ENCODE data around the gene PIK3R1.

PIK3R1 gene

GRCh38 chr5:68299105-68299504, 83.5 kb downstream of the PIK3R1 start:
- no peak for DNase-seq (ENCODE audit: low spot score)

GRCh38 chr5:68299575-68299974, 84.0 kb downstream of the PIK3R1 start:
- no peak for DNase-seq (ENCODE audit: low spot score)

DNA sequence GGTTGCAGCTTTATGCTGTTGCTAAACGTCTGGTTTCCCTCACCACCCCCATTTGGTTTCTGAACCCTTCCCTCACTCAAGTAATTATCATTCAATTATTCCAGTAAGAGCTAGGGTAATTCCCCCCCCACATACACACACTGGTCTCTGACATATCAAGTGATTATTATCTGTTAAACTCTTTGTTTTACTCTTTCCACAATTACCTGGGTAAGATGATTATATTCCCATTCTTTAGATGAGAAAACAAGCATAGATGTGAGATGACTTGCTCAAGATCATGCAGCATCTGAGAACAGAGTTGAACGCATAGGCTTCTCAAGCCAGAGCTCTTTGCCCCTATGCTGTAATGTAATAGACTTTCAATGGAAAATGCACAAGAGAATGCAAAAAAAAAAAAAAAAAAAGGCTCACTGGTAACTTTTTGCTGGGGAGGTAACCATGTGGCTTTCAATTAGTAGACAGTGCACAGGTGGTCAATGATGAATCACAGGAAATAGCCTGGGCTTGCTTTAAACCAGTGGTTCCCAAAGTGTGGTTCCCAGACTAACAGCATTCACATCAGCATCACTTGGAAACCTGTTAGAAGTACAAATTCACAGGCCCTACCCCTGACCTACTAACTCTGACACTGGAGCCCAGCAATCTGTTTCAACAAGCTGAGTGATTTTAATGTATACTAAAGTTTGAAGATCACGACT, 87.6 kb downstream of the PIK3R1 start:
- DNase-seq (ENCODE audit: low spot score), result no peak

DNA sequence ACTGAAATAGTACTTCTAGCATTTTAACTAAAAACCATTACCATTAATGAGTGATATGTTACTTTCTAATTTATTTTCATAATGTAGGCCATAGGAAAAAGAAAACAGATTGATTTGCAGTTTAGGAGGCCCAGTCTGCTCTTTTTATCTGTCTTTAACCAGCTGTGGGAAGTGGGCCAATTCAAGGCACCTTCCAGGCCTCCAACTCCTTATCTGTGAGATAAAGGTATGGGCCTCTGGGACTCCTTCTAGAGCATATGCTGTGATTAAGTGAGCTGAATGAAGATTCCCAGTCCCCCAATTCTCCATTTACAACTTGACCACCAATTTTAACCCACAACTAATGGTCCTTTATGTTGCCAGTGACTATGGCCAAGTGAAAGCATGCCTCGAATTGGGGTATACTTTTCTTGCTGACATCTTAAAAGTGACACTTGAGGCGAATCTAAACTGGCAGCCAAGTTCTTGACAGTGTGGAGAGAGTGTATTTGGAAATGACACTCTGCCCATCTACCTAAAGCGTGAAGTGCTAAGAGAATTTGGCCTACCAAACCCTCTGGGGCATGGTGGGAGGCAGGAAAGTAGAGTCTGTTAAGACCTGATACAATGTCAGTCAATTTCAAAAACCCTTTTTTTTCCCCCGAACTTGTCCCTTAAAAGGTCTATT, 88.3 kb downstream of the PIK3R1 start:
- no peak for DNase-seq (ENCODE audit: low spot score)

DNA sequence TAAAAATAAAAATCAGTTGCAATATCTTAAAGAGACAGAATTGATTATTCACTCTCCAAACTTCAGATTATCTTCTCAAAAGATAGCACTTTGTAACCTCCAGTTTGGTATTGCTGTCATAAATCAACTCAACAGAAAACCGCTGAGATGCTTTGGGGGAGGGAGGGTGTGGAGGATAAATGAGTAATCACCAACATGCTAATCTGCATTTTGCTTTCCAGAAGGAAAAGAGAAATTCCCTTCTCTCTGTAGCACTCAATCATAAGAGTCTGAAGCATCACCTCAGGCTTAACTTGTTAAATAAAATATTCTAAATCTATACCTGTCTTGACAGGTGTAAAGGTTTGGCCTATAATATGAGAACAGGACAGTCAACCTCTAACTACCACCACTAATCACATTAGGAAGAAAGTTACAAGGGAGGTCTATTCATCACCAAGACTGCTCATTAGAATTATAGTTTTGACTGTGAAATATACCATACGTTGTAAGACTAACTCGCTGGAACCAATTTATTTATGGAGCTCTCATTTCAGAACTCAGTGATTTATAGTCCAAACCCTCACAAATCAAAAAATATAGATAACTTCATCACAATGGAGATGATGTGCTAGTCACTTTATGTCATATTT, 89.0 kb downstream of the PIK3R1 start:
- DNase-seq (ENCODE audit: low spot score), result no peak

- DNase-seq (ENCODE audit: low spot score), result no peak
Observed at GRCh38 chr5:68305223-68305870, 89.8 kb downstream of the PIK3R1 start.

DNA sequence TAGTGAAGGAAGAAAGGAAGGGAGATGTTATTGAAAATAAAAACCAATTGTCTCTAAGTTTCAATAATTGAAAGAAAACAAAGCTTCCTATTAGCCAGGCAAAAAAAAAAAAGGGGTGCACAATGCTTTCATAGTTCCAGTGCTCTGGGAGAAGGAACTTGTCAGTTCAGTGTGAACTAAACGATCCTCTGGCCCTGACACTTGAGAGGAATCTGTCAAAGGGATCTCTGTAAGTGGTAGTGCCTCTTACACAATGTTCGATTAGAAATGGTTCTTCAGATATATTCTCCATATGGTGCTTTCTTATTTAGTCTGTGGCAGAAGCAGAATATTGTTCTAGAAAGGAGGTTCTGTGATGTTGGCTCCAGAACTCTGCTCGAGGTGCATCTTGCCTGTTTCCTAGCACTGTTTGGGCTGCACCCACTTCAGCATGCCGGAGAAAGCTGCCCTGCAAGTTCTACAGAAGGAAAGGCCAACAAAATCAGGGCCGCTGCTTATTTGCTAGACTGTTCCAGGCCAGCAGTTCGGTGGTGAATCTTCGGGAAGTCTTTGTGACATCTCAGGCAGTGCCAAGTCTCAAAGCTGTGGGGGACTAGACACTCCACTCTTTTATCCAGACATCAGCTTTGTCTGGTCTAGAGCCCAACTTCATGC, 90.9 kb downstream of the PIK3R1 start:
- no peak for DNase-seq (ENCODE audit: low spot score)

GRCh38 chr5:68313336-68313735, 97.8 kb downstream of the PIK3R1 start:
- DNase-seq (ENCODE audit: low spot score), result no peak

GRCh38 chr5:68314465-68314864, 98.9 kb downstream of the PIK3R1 start:
- DNase-seq (ENCODE audit: low spot score), result no peak

- DNase-seq (ENCODE audit: low spot score), result no peak
Observed at GRCh38 chr5:68315679-68316271, 100.2 kb downstream of the PIK3R1 start.

GRCh38 chr5:68316469-68316868, 100.9 kb downstream of the PIK3R1 start:
- DNase-seq (ENCODE audit: low spot score), result no peak

DNA sequence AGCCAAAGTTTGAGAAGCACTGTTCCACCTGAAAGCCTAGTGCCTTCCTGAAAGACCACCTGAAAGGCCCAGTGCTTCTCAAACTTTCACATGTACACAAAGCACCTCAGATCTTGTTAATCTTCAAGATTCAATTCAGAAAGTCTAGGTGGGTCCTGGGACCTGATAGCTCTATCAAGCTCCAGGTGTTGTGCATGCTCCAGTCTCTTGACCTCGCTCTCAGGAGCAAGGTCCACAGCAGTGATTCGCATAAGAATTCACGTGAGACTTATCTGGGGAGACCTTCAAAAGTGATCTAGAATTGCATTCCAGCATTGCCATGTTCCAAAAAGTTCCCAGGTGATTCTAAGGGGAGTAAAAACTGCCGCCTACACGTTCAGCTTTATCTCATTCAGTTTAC, 102.1 kb downstream of the PIK3R1 start:
- DNase-seq (ENCODE audit: low spot score), result no peak

DNA sequence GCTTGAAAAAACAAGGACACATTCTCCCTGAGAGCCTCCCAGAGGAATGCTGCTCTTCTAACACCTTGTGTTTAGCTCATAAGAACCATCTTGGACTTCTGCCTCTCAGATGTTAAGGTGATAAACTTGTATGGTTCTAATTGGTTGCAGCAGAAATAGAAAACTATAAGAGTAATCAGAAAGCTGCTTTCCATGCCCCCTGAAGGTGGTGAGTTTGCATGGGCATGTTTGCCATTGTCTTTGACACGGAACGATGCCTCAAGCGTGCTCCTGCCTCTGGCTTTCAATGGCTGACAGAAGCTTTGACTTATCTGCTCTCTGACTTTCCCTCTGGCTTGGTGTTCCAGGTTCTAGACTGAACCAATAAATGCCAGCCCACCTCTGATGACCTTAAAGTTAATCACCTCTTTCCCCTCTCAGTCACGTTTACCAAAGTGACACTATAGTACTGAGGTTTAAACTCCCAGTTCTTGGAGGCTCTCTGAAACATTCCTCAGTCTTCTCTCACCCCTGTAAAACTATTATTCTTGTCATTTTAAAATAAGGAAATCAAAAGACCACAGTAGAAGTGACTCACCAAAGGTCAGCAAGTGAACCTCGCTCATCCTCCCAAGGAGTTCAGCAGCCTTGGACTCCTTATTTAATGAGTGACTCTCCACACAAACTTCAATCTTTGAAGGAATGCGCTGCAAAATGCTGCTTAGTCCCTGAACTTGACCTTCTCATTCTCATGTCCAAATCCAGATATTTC, 103.6 kb downstream of the PIK3R1 start:
- peak; percentile 49 for DNase-seq (ENCODE audit: low spot score)

GRCh38 chr5:68319706-68320412, 104.3 kb downstream of the PIK3R1 start:
- peak; percentile 68 for DNase-seq (ENCODE audit: low spot score)

GRCh38 chr5:68320413-68320986, 104.9 kb downstream of the PIK3R1 start:
- no peak for DNase-seq (ENCODE audit: low spot score)

DNA sequence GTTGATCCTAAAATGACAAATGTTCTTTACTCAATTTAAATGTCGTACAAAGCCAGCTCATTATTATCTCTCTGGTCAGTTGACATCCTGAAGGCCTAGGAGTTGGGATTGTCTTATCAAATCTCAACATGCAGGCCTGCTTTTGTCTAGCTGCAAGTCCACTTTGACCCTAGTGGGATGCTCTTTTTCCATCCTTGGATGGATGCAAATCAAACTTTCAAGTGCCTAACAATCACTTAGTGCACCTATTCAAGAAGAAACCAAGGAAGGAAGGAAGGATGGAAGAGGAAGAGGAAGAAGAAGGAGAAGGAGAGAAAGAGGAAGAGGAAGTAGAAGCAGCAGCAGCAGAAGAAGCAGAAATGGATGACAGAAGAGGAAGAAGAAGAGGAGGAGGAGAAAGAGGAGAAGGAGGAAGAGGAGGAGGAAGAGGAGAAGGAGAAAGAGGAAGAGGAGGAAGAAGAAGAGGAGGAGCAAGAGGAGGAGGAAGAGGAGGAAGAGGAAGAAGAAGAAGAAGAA, 109.6 kb downstream of the PIK3R1 start:
- no peak for DNase-seq (ENCODE audit: low spot score)

DNA sequence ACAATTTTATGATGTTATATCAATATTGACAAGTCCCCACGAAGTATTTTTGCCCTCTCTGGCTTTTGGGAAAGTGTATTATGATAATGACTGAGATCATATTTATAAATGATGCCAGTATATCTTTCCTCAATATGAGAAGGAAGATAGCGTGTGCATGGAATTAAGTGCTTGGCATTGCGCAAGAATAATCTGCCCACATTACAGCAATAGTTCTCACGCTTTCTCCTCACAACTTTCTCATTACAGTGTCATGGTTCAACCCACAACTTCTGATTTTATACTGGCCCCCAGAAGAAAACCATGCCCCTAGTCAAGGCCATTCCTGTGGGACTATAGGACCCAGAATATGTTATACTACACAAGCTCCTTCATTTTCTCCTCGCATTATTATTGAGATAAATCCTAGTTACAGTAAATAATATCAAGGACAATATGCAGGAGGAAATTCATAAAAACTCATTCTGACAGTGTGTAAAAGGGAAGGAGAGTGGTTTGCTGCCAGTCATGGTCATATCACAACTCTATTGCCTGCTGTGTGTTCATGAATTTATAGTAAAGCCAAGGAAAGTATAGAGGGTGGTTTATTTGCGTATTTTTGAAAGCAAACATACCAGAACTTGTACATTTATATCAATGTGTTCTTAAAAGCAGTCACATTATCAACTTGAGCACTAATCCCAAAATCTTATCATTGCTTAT, 114.1 kb downstream of the PIK3R1 start:
- no peak for DNase-seq (ENCODE audit: low spot score)

DNA sequence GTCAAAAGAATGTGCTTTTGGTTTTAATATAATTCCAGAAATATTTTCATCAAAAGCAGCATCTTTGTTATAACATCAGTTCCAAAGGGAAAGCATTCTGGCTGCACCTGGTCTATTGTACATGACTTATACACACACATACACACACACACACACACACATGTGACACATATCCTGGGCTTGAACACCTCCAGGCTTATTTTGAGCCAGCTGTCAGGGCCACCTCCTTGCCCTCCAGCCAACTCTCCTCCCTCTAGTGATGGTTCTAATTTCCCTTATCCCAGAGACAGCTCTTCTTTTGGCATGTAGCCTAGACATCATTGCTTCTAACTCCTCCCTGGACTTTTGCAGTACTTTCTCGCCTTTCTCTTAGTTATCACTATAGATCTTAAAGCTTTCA, 115.0 kb downstream of the PIK3R1 start:
- DNase-seq (ENCODE audit: low spot score), result no peak

Data from LoVo (cell line).